GM19099 (cell line): ENCODE results near the gene KLF16.

Source experiments
- POLR2A ChIP-seq: IDR thresholded peaks from 3 replicates; pipeline ENCODE4 v1.6.1; 2011; ENCODE audit warnings: low read depth; ENCODE audit not compliant: insufficient read length; ENCODE audit errors: extremely low read depth

Gene KLF16

GRCh38 chr19:1828279-1829238, 34.8 kb downstream of the KLF16 start:
- TF ChIP-seq POLR2A = no peak

- no peak for TF ChIP-seq POLR2A
Observed at GRCh38 chr19:1827566-1828278, 35.7 kb downstream of the KLF16 start.

- no peak for TF ChIP-seq POLR2A
Observed at GRCh38 chr19:1826557-1827521, 36.5 kb downstream of the KLF16 start.

GRCh38 chr19:1825909-1826556, 37.3 kb downstream of the KLF16 start:
- no peak for TF ChIP-seq POLR2A

GRCh38 chr19:1824252-1824622, 39.1 kb downstream of the KLF16 start:
- TF ChIP-seq POLR2A = no peak

GRCh38 chr19:1823539-1824251, 39.7 kb downstream of the KLF16 start:
- no peak for TF ChIP-seq POLR2A

GRCh38 chr19:1823020-1823419, 40.4 kb downstream of the KLF16 start:
- TF ChIP-seq POLR2A = no peak

- TF ChIP-seq POLR2A = no peak
Observed at GRCh38 chr19:1822210-1822609, 41.2 kb downstream of the KLF16 start.

GRCh38 chr19:1819341-1820255, 43.8 kb downstream of the KLF16 start:
- TF ChIP-seq POLR2A = no peak

GRCh38 chr19:1818549-1819195, 44.7 kb downstream of the KLF16 start:
- no peak for TF ChIP-seq POLR2A

GRCh38 chr19:1817553-1818179, 45.7 kb downstream of the KLF16 start:
- no peak for TF ChIP-seq POLR2A

- TF ChIP-seq POLR2A = no peak
Observed at GRCh38 chr19:1816530-1817298, 46.7 kb downstream of the KLF16 start.
